T-cell (primary cell): ENCODE data around the gene KCNQ5. TPM values are rescaled to one million over a fixed set of nuclear protein-coding genes. Genes with fewer than 3 reads are reported as not detected.

Experiments
- ATAC-seq, 4 experiments: fragments of 200-7000 bp in 3 of 4; fragments of 150-1000 bp in 1 of 4; cut with Tn5 transposase; replicated peaks in 1 of 4; 1 replicate in 3 of 4; 2 replicates in 1 of 4; pipeline ENCODE4 v1.10.0; 2021; ENCODE audit warnings: moderate library complexity in 3 of 4, mild to moderate bottlenecking in 2 of 4, moderate number of reproducible peaks in 1 of 4
- CTCF ChIA-PET, 2 donors: fragments of 300-600 bp; sonication (Branson Sonifier 250); formaldehyde crosslinking; loops; one replicate each; lab custom pipeline; 2022; ENCODE audit warnings: antibody characterized with exemption in 2 of 2; lab: Charles Lee
- POLR2A ChIA-PET, 2 donors: fragments of 300-600 bp; sonication (Branson Sonifier 250); formaldehyde crosslinking; loops; one replicate each; lab custom pipeline; 2022; ENCODE audit warnings: antibody characterized with exemption in 2 of 2; lab: Charles Lee
- DNase-seq, 35 experiments: peaks; one replicate each; pipeline versions ENCODE4 v3.0.0 to v3.0.0-alpha.2; 2013 to 2023
- H3K27ac ChIP-seq: one replicate; pipeline ENCODE4 v1.5.1; 2013; ENCODE audit warnings: low read length
- H3K27me3 ChIP-seq, 2 experiments: replicated peaks in 1 of 2; 1 replicate in 1 of 2; 2 replicates in 1 of 2; pipeline versions ENCODE4 v1.6.1 to v1.7.0; 2013; ENCODE audit warnings: low read length in 1 of 2, mixed read lengths in 1 of 2; ENCODE audit not compliant: control insufficient read depth in 2 of 2, insufficient read depth in 2 of 2; ENCODE audit errors: extremely low read depth in 1 of 2
- H3K36me3 ChIP-seq, 2 donors: 1 replicate in 1 of 2; 2 replicates in 1 of 2; pipeline versions ENCODE4 v1.6.1 to v1.7.0; 2013; ENCODE audit warnings: low read length in 1 of 2; ENCODE audit not compliant: control insufficient read depth in 2 of 2, insufficient read depth in 1 of 2; ENCODE audit errors: extremely low read depth in 1 of 2
- H3K4me1 ChIP-seq, 2 experiments: 1 replicate in 1 of 2; 2 replicates in 1 of 2; pipeline versions ENCODE4 v1.6.1 to v1.7.0; 2013; ENCODE audit warnings: low read length in 2 of 2, mixed read lengths in 1 of 2; ENCODE audit not compliant: insufficient read depth in 2 of 2, control insufficient read depth in 1 of 2; ENCODE audit errors: extremely low read depth in 1 of 2
- H3K4me3 ChIP-seq, 2 donors: 1 replicate in 1 of 2; 2 replicates in 1 of 2; pipeline versions ENCODE4 v1.5.1 to v1.7.0; 2013; ENCODE audit warnings: mild to moderate bottlenecking in 2 of 2, low read length in 1 of 2, moderate library complexity in 1 of 2; ENCODE audit not compliant: control insufficient read depth in 1 of 2; ENCODE audit errors: extremely low read depth in 1 of 2
- H3K9me3 ChIP-seq: 2 replicates; pipeline ENCODE4 v1.7.0; 2013
- H3K27ac Mint-ChIP-seq, 2 donors: one replicate each; pipeline ENCODE4 v1.8.0; 2020 to 2021; ENCODE audit warnings: mild to moderate bottlenecking in 2 of 2, mixed read lengths in 2 of 2
- H3K27me3 Mint-ChIP-seq, 2 donors: one replicate each; pipeline ENCODE4 v1.8.0; 2021 to 2022; ENCODE audit warnings: mixed read lengths in 2 of 2
- H3K36me3 Mint-ChIP-seq: one replicate; pipeline ENCODE4 v1.8.0; 2021; ENCODE audit warnings: mixed read lengths
- H3K4me1 Mint-ChIP-seq, 3 donors: one replicate each; pipeline ENCODE4 v1.8.0; 2020 to 2022; ENCODE audit warnings: mixed read lengths in 3 of 3, mild to moderate bottlenecking in 1 of 3
- H3K4me3 Mint-ChIP-seq, 3 donors: one replicate each; pipeline ENCODE4 v1.8.0; 2020 to 2022; ENCODE audit warnings: mild to moderate bottlenecking in 3 of 3, mixed read lengths in 3 of 3, moderate library complexity in 3 of 3
- H3K9me3 Mint-ChIP-seq, 3 donors: one replicate each; pipeline ENCODE4 v1.8.0; 2020 to 2022; ENCODE audit warnings: mixed read lengths in 3 of 3
- WGBS: methylation state at CpG from one replicate; pipeline ENCODE4 v1.1.5; 2013; ENCODE audit warnings: missing lambda C conversion rate; ENCODE audit not compliant: insufficient coverage; 5-methylcytosine and 5-hydroxymethylcytosine counted together
- total RNA-seq, 35 experiments: library from RNA in 6 of 35; stranded (reverse) in 6 of 35; fragments of 120-200 nt in 1 of 35; gene quantifications; one replicate each; pipeline versions ENCODE4 v1.2.1 to v1.2.4 and lab custom pipeline; 2013 to 2026

KCNQ5 gene
- total RNA-seq, 5 donors from 2014 or later (not counting 1 experiment from before 2014, with no cell fraction given): 3.5 to 5.3 (median 4.3) TPM

- H3K27me3 Mint-ChIP-seq: no peaks in the 10 kb centered on the region
- no peaks in the 10 kb centered on the region for H3K9me3 ChIP-seq
- H3K4me1 ChIP-seq: no peaks in the 10 kb centered on the region
- no peaks in the 10 kb centered on the region for H3K4me1 Mint-ChIP-seq
- H3K4me3 Mint-ChIP-seq: no peak overlapping the region
- no peaks in the 10 kb centered on the region for H3K27me3 ChIP-seq
- H3K4me3 ChIP-seq: no peak overlapping the region
- H3K36me3 ChIP-seq: no peaks in the 10 kb centered on the region
- H3K27ac ChIP-seq: no peak overlapping the region
- ChIA-PET CTCF (no interaction called here), POLR2A (no interaction called here)
- no peak for ATAC-seq
- H3K9me3 Mint-ChIP-seq: no peaks in the 10 kb centered on the region
- WGBS: no CpG with 5 or more reads among the region's 2 CpGs
- DNase-seq: no peak
- H3K36me3 Mint-ChIP-seq: peaks cover 7% of the 10 kb centered on the region
- no peak overlapping the region for H3K27ac Mint-ChIP-seq
Measured at GRCh38 chr6:72720464-72720863, 98.6 kb downstream of the KCNQ5 start.

DNA sequence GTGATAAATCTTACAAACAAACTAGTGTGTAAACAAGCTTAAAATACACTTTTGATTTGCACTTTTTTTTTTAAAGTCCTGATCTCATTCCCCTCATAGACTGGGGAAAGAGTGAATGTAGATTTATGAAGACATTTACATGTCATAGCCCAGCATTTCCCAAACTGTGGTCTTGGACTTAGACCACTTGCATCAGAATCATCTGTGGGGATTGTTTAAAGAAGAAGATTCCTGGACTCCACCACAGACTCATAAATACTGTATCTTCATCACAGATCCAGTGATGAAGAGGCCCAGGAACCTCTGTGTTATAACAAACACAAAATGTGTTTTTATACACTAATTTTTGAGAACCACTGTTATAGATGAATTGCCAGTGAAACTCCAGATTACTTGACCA is 99.5 kb downstream of the KCNQ5 start:
- Histone ChIP-seq H3K4me3 (no peak overlapping the region), H3K36me3 (no peaks in the 10 kb centered on the region), H3K27me3 (no peaks in the 10 kb centered on the region), H3K4me1 (no peaks in the 10 kb centered on the region), H3K27ac (no peak overlapping the region), H3K9me3 (no peaks in the 10 kb centered on the region)
- ChIA-PET POLR2A (no interaction called here), CTCF (no interaction called here)
- ATAC-seq: no peak
- Mint-ChIP-seq H3K27ac (no peak overlapping the region), H3K9me3 (no peaks in the 10 kb centered on the region), H3K27me3 (no peaks in the 10 kb centered on the region), H3K4me3 (no peak overlapping the region), H3K36me3 (peaks cover 7% of the 10 kb centered on the region), H3K4me1 (no peaks in the 10 kb centered on the region)
- DNase-seq: no peak

GRCh38 chr6:72724545-72724944 is 102.7 kb downstream of the KCNQ5 start:
- H3K27me3 Mint-ChIP-seq: no peaks in the 10 kb centered on the region

GRCh38 chr6:72728706-72729343 is 107.0 kb downstream of the KCNQ5 start:
- Histone ChIP-seq H3K9me3 (no peaks in the 10 kb centered on the region), H3K4me3 (no peak overlapping the region), H3K36me3 (no peaks in the 10 kb centered on the region), H3K4me1 (no peaks in the 10 kb centered on the region), H3K27me3 (no peaks in the 10 kb centered on the region), H3K27ac (no peak overlapping the region)
- POLR2A ChIA-PET: no interaction called here
- Mint-ChIP-seq H3K4me1 (no peaks in the 10 kb centered on the region), H3K36me3 (no peaks in the 10 kb centered on the region), H3K27me3 (no peaks in the 10 kb centered on the region), H3K9me3 (peaks cover 0 to 2% (median 0%) of the 10 kb centered on the region in 3 donors), H3K4me3 (no peak overlapping the region), H3K27ac (no peak overlapping the region)
- DNase-seq (no peak), ATAC-seq (no peak)
- no CpG with 5 or more reads among the region's 3 CpGs for WGBS
- CTCF ChIA-PET: no interaction called here

More at GRCh38 chr6:72724545-72724944, 102.7 kb downstream of the KCNQ5 start:
- no peaks in the 10 kb centered on the region for H3K9me3 ChIP-seq
- Mint-ChIP-seq H3K4me3 (no peak overlapping the region), H3K36me3 (peaks cover 3% of the 10 kb centered on the region), H3K27ac (no peak overlapping the region), H3K9me3 (peaks cover 0 to 2% (median 0%) of the 10 kb centered on the region in 3 donors), H3K4me1 (no peaks in the 10 kb centered on the region)
- CTCF ChIA-PET: no interaction called here
- no peaks in the 10 kb centered on the region for H3K4me1 ChIP-seq
- DNase-seq (no peak), ATAC-seq (no peak)
- no peaks in the 10 kb centered on the region for H3K36me3 ChIP-seq
- POLR2A ChIA-PET: no interaction called here
- no CpG with 5 or more reads among the region's 2 CpGs for WGBS
- H3K27ac ChIP-seq: no peak overlapping the region
- H3K4me3 ChIP-seq: no peak overlapping the region
- H3K27me3 ChIP-seq: no peaks in the 10 kb centered on the region

- H3K27ac Mint-ChIP-seq: no peak overlapping the region
- H3K4me1 Mint-ChIP-seq: peaks cover 0 to 2% (median 0%) of the 10 kb centered on the region in 3 donors
- H3K27me3 Mint-ChIP-seq: no peaks in the 10 kb centered on the region
- ChIA-PET POLR2A (no interaction called here), CTCF (no interaction called here)
- H3K27me3 ChIP-seq: no peaks in the 10 kb centered on the region
- H3K27ac ChIP-seq: no peak overlapping the region
- no peak overlapping the region for H3K4me3 Mint-ChIP-seq
- no peak overlapping the region for H3K4me3 ChIP-seq
- H3K4me1 ChIP-seq: no peaks in the 10 kb centered on the region
- WGBS: 100% methylated on average over 1 of the region's 2 CpGs
- no peaks in the 10 kb centered on the region for H3K9me3 ChIP-seq
- H3K36me3 ChIP-seq: no peaks in the 10 kb centered on the region
- no peak for DNase-seq
- H3K36me3 Mint-ChIP-seq: peaks cover 3% of the 10 kb centered on the region
- no peak for ATAC-seq
- H3K9me3 Mint-ChIP-seq: peaks cover 0 to 4% (median 2%) of the 10 kb centered on the region in 3 donors
Measured at GRCh38 chr6:72733045-72733444, 111.2 kb downstream of the KCNQ5 start.

DNA sequence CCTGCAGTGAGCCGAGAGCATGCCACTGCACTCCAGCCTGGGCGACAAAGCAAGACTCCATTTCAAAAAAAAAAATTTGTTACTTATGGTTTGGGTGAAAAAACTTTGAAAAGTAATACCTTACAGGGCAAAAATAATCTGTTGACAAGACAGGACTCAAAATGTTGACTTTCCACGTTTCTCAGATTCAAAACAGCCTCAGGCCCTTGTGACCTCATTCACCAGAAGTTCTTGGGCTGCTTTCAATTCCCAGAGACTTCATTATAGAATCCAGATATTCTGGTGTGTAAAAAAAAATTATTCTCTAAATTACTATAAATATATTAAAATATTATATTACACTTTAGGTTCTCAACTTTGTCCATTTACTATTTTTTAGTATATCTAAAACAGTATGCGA is 116.2 kb downstream of the KCNQ5 start:
- POLR2A ChIA-PET: no interaction called here
- H3K9me3 ChIP-seq: no peaks in the 10 kb centered on the region
- H3K27me3 Mint-ChIP-seq: no peaks in the 10 kb centered on the region
- H3K27ac Mint-ChIP-seq: no peak overlapping the region
- no peaks in the 10 kb centered on the region for H3K27me3 ChIP-seq
- peaks cover 3% of the 10 kb centered on the region for H3K36me3 Mint-ChIP-seq
- CTCF ChIA-PET: no interaction called here
- H3K4me3 ChIP-seq: no peak overlapping the region
- H3K4me1 Mint-ChIP-seq: peaks cover 20 to 30% (median 30%) of the 10 kb centered on the region in 3 donors
- no peak for DNase-seq
- H3K27ac ChIP-seq: no peak overlapping the region
- WGBS: 86% methylated on average over 1 of the region's 4 CpGs
- no peak overlapping the region for H3K4me3 Mint-ChIP-seq
- no peak for ATAC-seq
- H3K36me3 ChIP-seq: no peaks in the 10 kb centered on the region
- H3K9me3 Mint-ChIP-seq: peaks cover 0 to 4% (median 0%) of the 10 kb centered on the region in 3 donors
- H3K4me1 ChIP-seq: peaks cover 0 to 2% of the 10 kb centered on the region in 2 experiments
